K562 (cell line): ENCODE measurements around the gene HS6ST1. TPM values are rescaled to one million over a fixed set of nuclear protein-coding genes. Genes with fewer than 3 reads are reported as not detected.

Source experiments
- ATAC-seq: fragments of 200-7000 bp; cut with Tn5 transposase; 3 replicates; pipeline ENCODE4 v1.9.1; 2020; ENCODE audit warnings: moderate library complexity
- BruUV-seq: library from RNA; stranded (reverse); fragments of 400-500 nt; replicated peaks from 2 replicates; lab custom pipeline; 2021; lab: Mats Ljungman, UMichigan
- CTCF ChIA-PET: fragments of 300-600 bp; formaldehyde crosslinking; extraction: SDS; loops from one replicate; lab custom pipeline; 2021; ENCODE audit warnings: low intra/inter-chr PET ratio; lab: Yijun Ruan, JAX
- POLR2A ChIA-PET: fragments of 300-600, 350-650 bp; sonication (Branson Sonifier 250); formaldehyde crosslinking; extraction: SDS; loops from one replicate; lab custom pipeline; 2021; ENCODE audit warnings: antibody characterized with exemption, inconsistent platforms; lab: Yijun Ruan, JAX
- DNase-seq, 4 experiments: peaks; one replicate each; pipeline versions ENCODE4 v3.0.0 to v3.0.0-alpha.2; 2011 to 2018; ENCODE audit warnings: low spot score in 3 of 4, mixed read lengths in 3 of 4; ENCODE audit errors: extremely low read depth in 1 of 4
- FAIRE-seq: peaks from 2 replicates; lab custom pipeline; 2011; peaks lifted over from hg19 to GRCh38; lab: Jason Lieb, UNC
- H2AFZ ChIP-seq: 2 replicates; pipeline ENCODE4 v1.6.0; 2011; ENCODE audit warnings: low read depth, low read length, control low read depth, inconsistent platforms
- H3K27ac ChIP-seq: fragments of 200-600 bp; 3 replicates; pipeline ENCODE4 v1.8.0; 2011; ENCODE audit warnings: low read depth, mild to moderate bottlenecking, control low read depth, inconsistent platforms, low read length, moderate library complexity, mixed read lengths; ENCODE audit errors: extremely low read depth
- H3K27me3 ChIP-seq, 2 experiments: fragments of 300-600 bp in 1 of 2; 2 replicates in 1 of 2; 3 replicates in 1 of 2; pipeline versions ENCODE4 v1.6.0 to v1.8.0; 2011; ENCODE audit warnings: inconsistent platforms in 2 of 2, low read length in 2 of 2, mild to moderate bottlenecking in 1 of 2, mixed read lengths in 1 of 2, moderate library complexity in 1 of 2; ENCODE audit not compliant: control insufficient read depth in 2 of 2, insufficient read depth in 2 of 2
- H3K36me3 ChIP-seq: fragments of 300-600 bp; 3 replicates; pipeline ENCODE4 v1.8.0; 2011; ENCODE audit warnings: mild to moderate bottlenecking, low read length, inconsistent platforms; ENCODE audit not compliant: control insufficient read depth, insufficient read depth
- H3K4me1 ChIP-seq, 2 experiments: fragments of 200-600 bp in 1 of 2; replicated peaks in 1 of 2; 2 replicates in 1 of 2; 3 replicates in 1 of 2; pipeline versions ENCODE4 v1.5.1 to v1.8.0; 2011; ENCODE audit warnings: inconsistent platforms in 2 of 2, low read length in 2 of 2, mild to moderate bottlenecking in 1 of 2, mixed read lengths in 1 of 2, moderate library complexity in 1 of 2; ENCODE audit not compliant: control insufficient read depth in 2 of 2, insufficient read depth in 2 of 2
- H3K4me2 ChIP-seq: 2 replicates; pipeline ENCODE4 v1.6.1; 2011; ENCODE audit warnings: low read length, control low read depth, inconsistent platforms, mixed read lengths; ENCODE audit not compliant: insufficient read depth
- H3K4me3 ChIP-seq: fragments of 200-600 bp; sonication (generic), shearing (Covaris generic); 2 replicates; pipeline ENCODE4 v1.5.1; 2016; ENCODE audit warnings: control low read depth, inconsistent platforms
- H3K79me2 ChIP-seq: fragments of 200-600 bp; 3 replicates; pipeline ENCODE4 v1.8.0; 2011; ENCODE audit warnings: low read length, inconsistent platforms; ENCODE audit not compliant: control insufficient read depth, insufficient read depth
- H3K9ac ChIP-seq, 2 experiments: 2 replicates each; pipeline versions ENCODE4 v1.6.0 to v1.6.1; 2011; ENCODE audit warnings: low read depth in 2 of 2, low read length in 2 of 2, control low read depth in 1 of 2, inconsistent platforms in 1 of 2, mild to moderate bottlenecking in 1 of 2, mixed read lengths in 1 of 2; ENCODE audit not compliant: insufficient read depth in 1 of 2
- H3K9me1 ChIP-seq: one replicate; pipeline ENCODE4 v1.6.0; 2011; ENCODE audit warnings: inconsistent platforms, mild to moderate bottlenecking, low read length, moderate library complexity; ENCODE audit not compliant: control insufficient read depth, insufficient read depth
- H3K9me3 ChIP-seq: replicated peaks from 2 replicates; pipeline ENCODE4 v1.5.1; 2011; ENCODE audit warnings: low read depth, low read length, inconsistent platforms; ENCODE audit not compliant: control insufficient read depth, insufficient read depth
- H4K20me1 ChIP-seq: replicated peaks from 2 replicates; pipeline ENCODE4 v1.6.1; 2011; ENCODE audit warnings: low read length, inconsistent platforms, mixed read lengths; ENCODE audit not compliant: control insufficient read depth, insufficient read depth
- ATF1 ChIP-seq, 2 experiments: fragments of 450-650 bp in 1 of 2; IDR thresholded peaks; 2 replicates each; pipeline ENCODE4 v1.6.1; 2016; ENCODE audit warnings: missing compliant biosample characterization in 1 of 2, missing genetic modification characterization in 1 of 2
- CHAMP1 ChIP-seq: fragments of 450-650 bp; IDR thresholded peaks from 2 replicates; pipeline ENCODE4 v1.6.1; 2016; ENCODE audit warnings: mild to moderate bottlenecking
- CREB3 ChIP-seq: fragments of 450-650 bp; conservative IDR thresholded peaks from 2 replicates; pipeline ENCODE4 v1.6.1; 2016; ENCODE audit warnings: missing genetic modification characterization, low read depth, mild to moderate bottlenecking, missing compliant biosample characterization, moderate library complexity
- DNMT1 ChIP-seq: fragments of 450-650 bp; IDR thresholded peaks from 2 replicates; pipeline ENCODE4 v1.6.1; 2016; ENCODE audit warnings: antibody characterized with exemption, mild to moderate bottlenecking
- ETS1 ChIP-seq: conservative IDR thresholded peaks from 2 replicates; pipeline ENCODE4 v1.6.1; 2011; ENCODE audit warnings: low read depth, mild to moderate bottlenecking, low read length; ENCODE audit not compliant: control insufficient read depth
- FOXK2 ChIP-seq, 2 experiments: fragments of 450-650 bp; IDR thresholded peaks in 1 of 2; conservative IDR thresholded peaks in 1 of 2; 2 replicates each; pipeline ENCODE4 v1.6.1; 2016; ENCODE audit warnings: low read depth in 2 of 2, mild to moderate bottlenecking in 1 of 2
- HDAC1 ChIP-seq, 2 experiments: fragments of 450-650 bp; IDR thresholded peaks; 2 replicates each; pipeline ENCODE4 v1.6.1; 2016 to 2017; ENCODE audit warnings: inconsistent platforms in 1 of 2, mild to moderate bottlenecking in 1 of 2, moderate library complexity in 1 of 2
- JUNB ChIP-seq: fragments of 450-650 bp; formaldehyde crosslinking; conservative IDR thresholded peaks from 2 replicates; pipeline ENCODE4 v1.4.0; 2020; ENCODE audit warnings: mild to moderate bottlenecking
- TRIM24 ChIP-seq, 2 experiments: fragments of 450-650 bp; IDR thresholded peaks; 2 replicates each; pipeline ENCODE4 v1.6.1; 2016
- TRIM25 ChIP-seq: fragments of 450-650 bp; IDR thresholded peaks from 2 replicates; pipeline ENCODE4 v1.7.0; 2016; ENCODE audit warnings: borderline replicate concordance
- ZBTB12 ChIP-seq: fragments of 250-450 bp; sonication (Bioruptor Pico); IDR thresholded peaks from 2 replicates; pipeline ENCODE4 v1.4.0; 2020
- ZNF24 ChIP-seq: fragments of 450-650 bp; IDR thresholded peaks from 2 replicates; pipeline ENCODE4 v1.6.1; 2016
- ZNF324 ChIP-seq: fragments of 250-450 bp; sonication (Bioruptor Pico); IDR thresholded peaks from 2 replicates; pipeline ENCODE4 v1.4.0; 2020; ENCODE audit warnings: mild to moderate bottlenecking
- ZNF507 ChIP-seq: conservative IDR thresholded peaks from 2 replicates; pipeline ENCODE4 v1.6.1; 2017; ENCODE audit warnings: missing genetic modification characterization, missing compliant biosample characterization
- ZNF583 ChIP-seq: fragments of 250-450 bp; sonication (Bioruptor Pico); IDR thresholded peaks from 2 replicates; pipeline ENCODE4 v1.4.0; 2020
- WGBS: fragments of 100-300 bp; shearing (Covaris generic); methylation state at CpG from one replicate; pipeline ENCODE4 v1.1.6; 2016; ENCODE audit warnings: low coverage, mixed read lengths; ENCODE audit not compliant: insufficient coverage; ENCODE audit errors: missing lambda C conversion rate; 5-methylcytosine and 5-hydroxymethylcytosine counted together
- in situ Hi-C: fragments of 300-500 bp; cut with MboI; formaldehyde crosslinking; loops from 4 replicates; pipeline ENCODE4 v1.15.0; 2018; ENCODE audit warnings: inconsistent platforms, mixed read lengths
- intact Hi-C: fragments of 100-400 bp; cut with micrococcal nuclease; formaldehyde crosslinking; loops from 2 replicates; pipeline ENCODE4 v1.14.2; 2022
- polyA plus RNA-seq, 8 experiments: library from polyadenylated mRNA; depleted of rRNA in 4 of 8; stranded (reverse) in 5 of 8; unstranded in 3 of 8; fragments of >200 nt; fragmentation: Nextera tagmentation in 2 of 8; fragmentation: Illumina TruSeq in 1 of 8; extraction: Ambion mirVana in 2 of 8; extraction: Trizol in 1 of 8; gene quantifications; 2 replicates each; pipeline versions ENCODE4 v1.2.1 to v1.2.3, GENCODE V29; 2011 to 2014; ENCODE audit warnings: inconsistent platforms in 1 of 8, missing spikeins in 1 of 8
- total RNA-seq, 7 experiments: library from RNA; depleted of rRNA in 6 of 7; stranded (reverse); fragments of >200 nt in 6 of 7; fragmentation: Illumina TruSeq in 2 of 7; extraction: Trizol in 2 of 7; gene quantifications; 2 replicates each; pipeline versions ENCODE4 v1.2.1 to v1.2.3, GENCODE V29; 2011 to 2021; ENCODE audit warnings: low replicate concordance in 1 of 7

Gene HS6ST1
- total and polyA plus RNA-seq, 9 of the 15 experiments (the other 6 are each of a cell fraction or from before 2014, with no cell fraction given): 0.06 to 7.4 (median 3.8) TPM

- no peak for TF ChIP-seq ZBTB12 (CRISPR knock-in tag)
Measured at GRCh38 chr2:128354161-128354560, 35.5 kb upstream of the HS6ST1 start (continued).

- Histone ChIP-seq H3K4me3 (no peak overlapping the region), H3K27me3 (peaks cover 2 to 32% of the 10 kb centered on the region in 2 experiments; a peak in 2 of 5 replicates), H3K36me3 (no peaks in the 10 kb centered on the region), H3K4me2 (no peak overlapping the region), H4K20me1 (no peaks in the 10 kb centered on the region), H3K4me1 (peaks cover 0 to 14% of the 10 kb centered on the region in 2 experiments; a peak in 2 of 5 replicates), H3K9me3 (no peaks in the 10 kb centered on the region), H3K9ac (no peak overlapping the region), H3K9me1 (no peaks in the 10 kb centered on the region), H3K27ac (no peak overlapping the region), H2AFZ (no peak overlapping the region), H3K79me2 (no peaks in the 10 kb centered on the region)
- FAIRE-seq: no peak
- in situ Hi-C loops (no loop called here), intact Hi-C loops (no loop called here)
- BruUV-seq: no TSS peak
- ChIA-PET CTCF (no interaction called here), POLR2A (no interaction called here)
- no peak for ATAC-seq
- 0% methylated on average over 1 of the region's 1 CpG for WGBS
- DNase-seq: no peak
- TF ChIP-seq FOXK2 (conservative IDR thresholded peaks at IDR 0.05 in 1 of 2, IDR thresholded peaks at IDR 0.05 in 1 of 2; ENCODE audit: low read depth in 2 of 2): no peak
- TF ChIP-seq HDAC1 (IDR thresholded peaks at IDR 0.05): no peak
- no peak for TF ChIP-seq ETS1
- TF ChIP-seq TRIM25: no peak
- TF ChIP-seq CREB3 (tag): no peak
- no peak for TF ChIP-seq ZNF583
- no peak for TF ChIP-seq ZNF24
- TF ChIP-seq DNMT1: no peak
- TF ChIP-seq ZNF507 (tag): no peak
- no peak for TF ChIP-seq TRIM24 (IDR thresholded peaks at IDR 0.05)
- no peak for TF ChIP-seq CHAMP1
- no peak for TF ChIP-seq JUNB (CRISPR knock-in tag)
- no peak for TF ChIP-seq ATF1 (CRISPR knock-in tag; IDR thresholded peaks at IDR 0.05)
- TF ChIP-seq ATF1 (tag; IDR thresholded peaks at IDR 0.05): no peak
- no peak for TF ChIP-seq ZNF324
Measured at GRCh38 chr2:128350736-128351135, 32.1 kb upstream of the HS6ST1 start.
